GM12864 (cell line): Measurements from ENCODE around the gene PIGN.

Source experiments
- DNase-seq: peaks from one replicate; pipeline ENCODE4 v3.0.0-alpha.2; 2011; ENCODE audit warnings: low read depth
- H3K4me3 ChIP-seq: 2 replicates; pipeline ENCODE4 v1.5.1; 2011; ENCODE audit warnings: mild to moderate bottlenecking, low read depth, low read length, control low read depth
- CTCF ChIP-seq: IDR thresholded peaks from 2 replicates; pipeline ENCODE4 v1.5.1; 2011; ENCODE audit warnings: low read depth, mild to moderate bottlenecking, moderate library complexity, low read length, control low read depth, inconsistent platforms; ENCODE audit errors: missing control alignments

The PIGN gene

DNA sequence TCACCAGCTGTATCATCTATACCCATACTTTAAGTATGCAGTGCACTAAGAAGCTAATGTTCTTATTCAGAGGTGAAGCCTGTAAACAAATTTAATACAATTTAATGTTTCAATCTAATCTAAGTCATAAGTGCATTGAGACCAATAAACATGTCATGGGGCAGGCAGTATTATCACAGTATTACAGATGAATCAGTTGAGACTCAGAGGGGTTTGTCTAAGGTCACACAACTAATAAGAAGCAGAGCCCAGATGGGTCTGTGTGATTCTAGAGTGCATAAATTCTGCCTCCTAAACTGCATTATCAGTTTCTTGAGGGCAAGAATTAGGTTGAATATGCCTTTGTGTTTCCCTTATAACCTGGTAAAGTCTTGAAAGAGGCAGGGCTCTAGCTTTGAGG, 153.1 kb downstream of the PIGN start:
- DNase-seq = no peak
- H3K4me3 ChIP-seq = no peak overlapping the region
- no peak for TF ChIP-seq CTCF

- DNase-seq = no peak
- no peak for TF ChIP-seq CTCF
- H3K4me3 ChIP-seq = no peak overlapping the region
Observed at GRCh38 chr18:62033207-62033606, 153.6 kb downstream of the PIGN start.

DNA sequence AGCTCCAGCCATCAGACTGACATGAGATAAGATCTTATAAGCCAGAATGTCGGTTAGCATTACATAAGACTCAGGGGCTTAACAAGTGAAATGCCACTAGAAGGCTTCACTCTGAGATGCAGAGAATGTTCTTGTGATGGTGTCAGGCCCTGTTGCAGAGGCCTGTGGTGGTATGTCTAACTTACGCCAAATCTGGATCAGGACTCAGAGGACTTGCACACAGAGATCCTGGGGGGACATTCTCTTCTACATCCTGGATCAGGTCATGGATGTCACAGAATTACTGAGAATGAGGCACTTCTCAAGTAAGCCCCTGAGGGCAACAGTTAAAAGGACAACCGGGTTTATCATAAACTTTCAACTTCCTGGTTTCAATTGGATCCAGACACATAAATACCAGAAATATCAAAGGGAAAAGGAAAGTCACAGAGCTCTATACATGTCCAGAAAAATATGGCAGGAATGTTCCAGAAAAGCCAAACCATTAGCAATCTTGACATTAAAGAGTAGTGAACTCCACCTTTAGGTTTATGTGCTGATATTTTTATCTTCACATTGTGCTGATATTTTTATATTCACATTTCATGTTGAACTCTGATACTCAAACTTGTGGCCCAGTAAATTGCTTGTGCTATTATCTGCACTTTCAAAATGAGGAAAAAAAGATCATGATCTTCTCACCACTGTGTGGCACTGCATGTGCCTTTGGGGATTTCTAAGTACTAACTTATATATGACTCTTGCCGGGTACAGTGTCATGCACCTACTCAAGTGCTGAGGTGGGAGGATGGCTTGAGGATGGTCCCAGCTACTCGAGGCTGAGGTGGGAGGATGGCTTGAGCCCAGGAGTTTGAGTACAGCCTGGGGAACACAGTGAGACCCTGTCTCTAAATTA, 156.5 kb downstream of the PIGN start:
- H3K4me3 ChIP-seq = no peak overlapping the region
- no peak for TF ChIP-seq CTCF
- no peak for DNase-seq

- TF ChIP-seq CTCF = no peak
- DNase-seq = no peak
- H3K4me3 ChIP-seq = no peak overlapping the region
Observed at GRCh38 chr18:62028715-62029114, 158.1 kb downstream of the PIGN start.

DNA sequence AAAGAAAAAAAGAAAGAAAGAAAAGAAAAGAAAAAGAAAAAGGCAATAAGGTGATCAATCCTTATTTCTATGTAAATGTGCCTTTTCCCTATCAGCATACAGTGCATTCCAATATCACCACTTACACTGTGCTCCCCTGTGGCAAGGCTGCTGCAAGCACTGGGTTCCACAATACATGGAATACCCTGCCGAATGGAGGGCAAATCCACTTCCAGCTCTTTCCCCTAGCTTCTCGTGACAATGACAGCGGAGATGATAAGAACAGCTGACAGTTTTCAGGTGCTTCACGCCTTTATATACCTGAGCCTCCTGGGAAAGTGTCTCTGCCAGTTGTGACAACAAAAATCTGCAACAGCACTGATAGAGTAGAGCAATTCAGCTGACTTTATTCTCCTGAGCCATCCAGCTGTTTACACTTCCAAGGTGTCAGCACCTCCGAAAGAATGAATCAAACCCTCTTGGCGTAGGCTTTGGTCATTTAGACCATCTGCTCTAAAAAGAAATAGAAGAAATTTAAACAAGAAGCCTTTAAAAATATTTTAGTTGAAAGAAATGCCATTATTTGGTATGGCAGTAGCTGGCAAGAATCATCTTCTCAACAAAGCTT, 158.8 kb downstream of the PIGN start:
- no peak for TF ChIP-seq CTCF
- DNase-seq = no peak
- no peak overlapping the region for H3K4me3 ChIP-seq

- DNase-seq = no peak
- TF ChIP-seq CTCF = no peak
Observed at GRCh38 chr18:62026586-62026985, 160.3 kb downstream of the PIGN start.

DNA sequence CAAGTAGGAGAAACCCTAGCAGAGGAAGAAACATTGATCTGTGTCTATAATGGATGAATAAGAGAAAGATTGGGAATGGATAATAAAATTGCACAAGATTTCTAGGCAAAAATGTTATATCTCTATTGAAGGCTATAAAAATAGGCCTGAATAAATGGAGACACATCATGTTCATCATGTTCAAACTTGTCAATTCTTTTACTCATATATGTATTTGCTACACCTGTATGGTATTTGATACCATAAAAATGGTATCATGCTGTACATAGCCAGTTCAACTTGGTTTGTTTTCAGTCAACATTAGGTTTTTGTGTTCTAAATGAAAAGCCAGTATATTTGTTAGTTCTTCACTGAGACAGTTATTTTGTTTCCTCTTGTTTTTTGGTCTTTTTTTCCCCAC, 161.9 kb downstream of the PIGN start:
- no peak overlapping the region for H3K4me3 ChIP-seq
- no peak for TF ChIP-seq CTCF
- DNase-seq = no peak

More at GRCh38 chr18:62026586-62026985, 160.3 kb downstream of the PIGN start:
- no peak overlapping the region for H3K4me3 ChIP-seq
